HG03139 (cell line): ENCODE data around the gene PER2.

Experiments
- ATAC-seq: cut with Tn5 transposase; IDR thresholded peaks from one replicate; pipeline ENCODE4 v1.9.1; 2021; ENCODE audit not compliant: unreplicated experiment

PER2 gene

GRCh38 chr2:238269741-238270140, 18.7 kb downstream of the PER2 start:
- ATAC-seq = no peak

- no peak for ATAC-seq
Observed at GRCh38 chr2:238267884-238268680, 20.3 kb downstream of the PER2 start.

GRCh38 chr2:238267341-238267710, 21.1 kb downstream of the PER2 start:
- ATAC-seq = no peak

- no peak for ATAC-seq
Observed at GRCh38 chr2:238265605-238266004, 22.8 kb downstream of the PER2 start.

GRCh38 chr2:238264072-238264460, 24.3 kb downstream of the PER2 start:
- no peak for ATAC-seq

GRCh38 chr2:238263204-238264071, 25.0 kb downstream of the PER2 start:
- no peak for ATAC-seq

GRCh38 chr2:238262496-238263122, 25.8 kb downstream of the PER2 start:
- no peak for ATAC-seq

GRCh38 chr2:238261718-238262375, 26.6 kb downstream of the PER2 start:
- ATAC-seq = no peak

- ATAC-seq = no peak
Observed at GRCh38 chr2:238260883-238261282, 27.5 kb downstream of the PER2 start.

GRCh38 chr2:238259061-238260020, 29.1 kb downstream of the PER2 start:
- ATAC-seq = no peak

GRCh38 chr2:238257786-238258700, 30.4 kb downstream of the PER2 start:
- ATAC-seq = no peak

GRCh38 chr2:238256594-238257104, 31.8 kb downstream of the PER2 start:
- no peak for ATAC-seq

GRCh38 chr2:238256111-238256510, 32.3 kb downstream of the PER2 start:
- ATAC-seq = no peak

GRCh38 chr2:238255636-238256035, 32.8 kb downstream of the PER2 start:
- ATAC-seq = no peak

- no peak for ATAC-seq
Observed at GRCh38 chr2:238255151-238255551, 33.3 kb downstream of the PER2 start.

- no peak for ATAC-seq
Observed at GRCh38 chr2:238254095-238254723, 34.2 kb downstream of the PER2 start.

- no peak for ATAC-seq
Observed at GRCh38 chr2:238252766-238253630, 35.4 kb downstream of the PER2 start.
